GM06990 (cell line): ENCODE measurements around the gene B3GNT4.

Source experiments
- DNase-seq: peaks from one replicate; pipeline ENCODE4 v3.0.0-alpha.2; 2011; ENCODE audit not compliant: insufficient read length; ENCODE audit errors: extremely low read depth
- H3K27me3 ChIP-seq: replicated peaks from 2 replicates; pipeline ENCODE4 v1.6.0; 2011; ENCODE audit warnings: low read length; ENCODE audit not compliant: control insufficient read depth, insufficient read depth
- H3K36me3 ChIP-seq: 2 replicates; pipeline ENCODE4 v1.5.1; 2011; ENCODE audit warnings: low read length; ENCODE audit not compliant: control insufficient read depth, insufficient read depth
- H3K4me3 ChIP-seq: replicated peaks from 2 replicates; pipeline ENCODE4 v1.5.1; 2011; ENCODE audit warnings: low read depth, mild to moderate bottlenecking, control low read depth, low read length
- CTCF ChIP-seq: IDR thresholded peaks from 2 replicates; pipeline ENCODE4 v1.5.1; 2011; ENCODE audit warnings: low read length, control low read depth, mild to moderate bottlenecking, inconsistent platforms; ENCODE audit not compliant: insufficient read depth, poor library complexity, severe bottlenecking

Gene B3GNT4

GRCh38 chr12:122203301-122204166, at the start of gene B3GNT4:
B3GNT4 (plus strand) TSS chr12:122203709; CDS start chr12:122204619, 910 bp downstream.
- Histone ChIP-seq H3K27me3 (peaks cover 2% of the 10 kb centered on the region; the same call in 1 of the 2 replicates), H3K4me3 (peak within 1 kb of the TSS; percentile 50), H3K36me3 (peaks cover 4% of the 10 kb centered on the region)
- TF ChIP-seq CTCF = no peak
- peak; percentile 53 for DNase-seq

GRCh38 chr12:122155705-122156104, 47.8 kb upstream of the B3GNT4 start:
- H3K27me3 ChIP-seq = no peaks in the 10 kb centered on the region
- H3K4me3 ChIP-seq = no peak overlapping the region
- DNase-seq = no peak
- no peaks in the 10 kb centered on the region for H3K36me3 ChIP-seq
- TF ChIP-seq CTCF = no peak

- no peak for TF ChIP-seq CTCF
- Histone ChIP-seq H3K27me3 (no peaks in the 10 kb centered on the region), H3K36me3 (no peaks in the 10 kb centered on the region), H3K4me3 (no peak overlapping the region)
- DNase-seq = no peak
These were observed 44.7 kb upstream of the B3GNT4 start for GRCh38 chr12:122158700-122159285.

GRCh38 chr12:122159882-122160281, 43.6 kb upstream of the B3GNT4 start:
- DNase-seq = no peak

GRCh38 chr12:122160761-122161160, 42.7 kb upstream of the B3GNT4 start:
- DNase-seq = no peak
- H3K4me3 ChIP-seq = no peak overlapping the region
- H3K27me3 ChIP-seq = no peaks in the 10 kb centered on the region
- no peaks in the 10 kb centered on the region for H3K36me3 ChIP-seq
- TF ChIP-seq CTCF = no peak

More at GRCh38 chr12:122159882-122160281, 43.6 kb upstream of the B3GNT4 start:
- Histone ChIP-seq H3K4me3 (no peak overlapping the region), H3K36me3 (no peaks in the 10 kb centered on the region), H3K27me3 (no peaks in the 10 kb centered on the region)
- TF ChIP-seq CTCF = no peak
